ENCODE results near the gene RAD51AP1.

RAD51AP1 gene

GRCh38 chr12:4545195-4545594 lies 6.5 kb downstream of the RAD51AP1 start:
- no peak for DNase-seq (ENCODE audit: low read depth)

GRCh38 chr12:4552191-4552590 lies 13.5 kb downstream of the RAD51AP1 start:
- DNase-seq (ENCODE audit: low read depth) = no peak

- DNase-seq (ENCODE audit: low read depth) = no peak
Measured at GRCh38 chr12:4553943-4554342, 15.3 kb downstream of the RAD51AP1 start.

GRCh38 chr12:4555804-4556203 lies 17.1 kb downstream of the RAD51AP1 start:
- DNase-seq (ENCODE audit: low read depth) = no peak

GRCh38 chr12:4556735-4557530 lies 18.2 kb downstream of the RAD51AP1 start:
- no peak for DNase-seq (ENCODE audit: low read depth)

- DNase-seq (ENCODE audit: low read depth) = no peak
Measured at GRCh38 chr12:4557586-4557985, 18.9 kb downstream of the RAD51AP1 start.

GRCh38 chr12:4558171-4558570 lies 19.5 kb downstream of the RAD51AP1 start:
- DNase-seq (ENCODE audit: low read depth) = no peak

- DNase-seq (ENCODE audit: low read depth) = no peak
Measured at GRCh38 chr12:4562034-4562657, 23.5 kb downstream of the RAD51AP1 start, which contains the start of gene DYRK4. TSS of gene DYRK4 (plus strand) at chr12:4562208. CDS start at chr12:4562246, 38 bp downstream.

- no peak for DNase-seq (ENCODE audit: low read depth)
Measured at GRCh38 chr12:4563336-4563735, 24.6 kb downstream of the RAD51AP1 start.

GRCh38 chr12:4564818-4565217 lies 26.1 kb downstream of the RAD51AP1 start:
- DNase-seq (ENCODE audit: low read depth) = no peak

GRCh38 chr12:4566474-4566873 lies 27.8 kb downstream of the RAD51AP1 start:
- no peak for DNase-seq (ENCODE audit: low read depth)

GRCh38 chr12:4567073-4567881 lies 28.6 kb downstream of the RAD51AP1 start:
- DNase-seq (ENCODE audit: low read depth) = no peak

- DNase-seq (ENCODE audit: low read depth) = no peak
Measured at GRCh38 chr12:4569261-4569660, 30.6 kb downstream of the RAD51AP1 start.

- DNase-seq (ENCODE audit: low read depth) = peak; percentile 62
Measured at GRCh38 chr12:4572680-4573079, 34.0 kb downstream of the RAD51AP1 start.

GRCh38 chr12:4579305-4580102 lies 40.8 kb downstream of the RAD51AP1 start:
- peak; percentile 25 for DNase-seq (ENCODE audit: low read depth)

- DNase-seq (ENCODE audit: low read depth) = no peak
Measured at GRCh38 chr12:4580281-4580688, 41.6 kb downstream of the RAD51AP1 start.

GRCh38 chr12:4584281-4584680 lies 45.6 kb downstream of the RAD51AP1 start:
- DNase-seq (ENCODE audit: low read depth) = no peak

GRCh38 chr12:4584896-4585295 lies 46.2 kb downstream of the RAD51AP1 start:
- no peak for DNase-seq (ENCODE audit: low read depth)

GRCh38 chr12:4586500-4586899 lies 47.8 kb downstream of the RAD51AP1 start:
- no peak for DNase-seq (ENCODE audit: low read depth)

GRCh38 chr12:4587108-4587507 lies 48.4 kb downstream of the RAD51AP1 start:
- DNase-seq (ENCODE audit: low read depth) = no peak

GRCh38 chr12:4588916-4589315 lies 50.2 kb downstream of the RAD51AP1 start:
- no peak for DNase-seq (ENCODE audit: low read depth)

- DNase-seq (ENCODE audit: low read depth) = no peak
Measured at GRCh38 chr12:4589941-4590340, 51.3 kb downstream of the RAD51AP1 start.

Data from CMK (cell line).